T-cell (primary cell): Measurements from ENCODE around the gene NCR3LG1. TPM values are rescaled to one million over a fixed set of nuclear protein-coding genes. Genes with fewer than 3 reads are reported as not detected.

ENCODE experiments used
- ATAC-seq, 4 experiments: fragments of 200-7000 bp in 3 of 4; fragments of 150-1000 bp in 1 of 4; cut with Tn5 transposase; replicated peaks in 1 of 4; 1 replicate in 3 of 4; 2 replicates in 1 of 4; pipeline ENCODE4 v1.10.0; 2021; ENCODE audit warnings: moderate library complexity in 3 of 4, mild to moderate bottlenecking in 2 of 4, moderate number of reproducible peaks in 1 of 4
- CTCF ChIA-PET, 2 donors: fragments of 300-600 bp; sonication (Branson Sonifier 250); formaldehyde crosslinking; loops; one replicate each; lab custom pipeline; 2022; ENCODE audit warnings: antibody characterized with exemption in 2 of 2; lab: Charles Lee
- POLR2A ChIA-PET, 2 donors: fragments of 300-600 bp; sonication (Branson Sonifier 250); formaldehyde crosslinking; loops; one replicate each; lab custom pipeline; 2022; ENCODE audit warnings: antibody characterized with exemption in 2 of 2; lab: Charles Lee
- DNase-seq, 35 experiments: peaks; one replicate each; pipeline versions ENCODE4 v3.0.0 to v3.0.0-alpha.2; 2013 to 2023
- H3K27ac ChIP-seq: one replicate; pipeline ENCODE4 v1.5.1; 2013; ENCODE audit warnings: low read length
- H3K27me3 ChIP-seq, 2 experiments: replicated peaks in 1 of 2; 1 replicate in 1 of 2; 2 replicates in 1 of 2; pipeline versions ENCODE4 v1.6.1 to v1.7.0; 2013; ENCODE audit warnings: low read length in 1 of 2, mixed read lengths in 1 of 2; ENCODE audit not compliant: control insufficient read depth in 2 of 2, insufficient read depth in 2 of 2; ENCODE audit errors: extremely low read depth in 1 of 2
- H3K36me3 ChIP-seq, 2 donors: 1 replicate in 1 of 2; 2 replicates in 1 of 2; pipeline versions ENCODE4 v1.6.1 to v1.7.0; 2013; ENCODE audit warnings: low read length in 1 of 2; ENCODE audit not compliant: control insufficient read depth in 2 of 2, insufficient read depth in 1 of 2; ENCODE audit errors: extremely low read depth in 1 of 2
- H3K4me1 ChIP-seq, 2 experiments: 1 replicate in 1 of 2; 2 replicates in 1 of 2; pipeline versions ENCODE4 v1.6.1 to v1.7.0; 2013; ENCODE audit warnings: low read length in 2 of 2, mixed read lengths in 1 of 2; ENCODE audit not compliant: insufficient read depth in 2 of 2, control insufficient read depth in 1 of 2; ENCODE audit errors: extremely low read depth in 1 of 2
- H3K4me3 ChIP-seq, 2 donors: 1 replicate in 1 of 2; 2 replicates in 1 of 2; pipeline versions ENCODE4 v1.5.1 to v1.7.0; 2013; ENCODE audit warnings: mild to moderate bottlenecking in 2 of 2, low read length in 1 of 2, moderate library complexity in 1 of 2; ENCODE audit not compliant: control insufficient read depth in 1 of 2; ENCODE audit errors: extremely low read depth in 1 of 2
- H3K9me3 ChIP-seq: 2 replicates; pipeline ENCODE4 v1.7.0; 2013
- H3K27ac Mint-ChIP-seq, 2 donors: one replicate each; pipeline ENCODE4 v1.8.0; 2020 to 2021; ENCODE audit warnings: mild to moderate bottlenecking in 2 of 2, mixed read lengths in 2 of 2
- H3K27me3 Mint-ChIP-seq, 2 donors: one replicate each; pipeline ENCODE4 v1.8.0; 2021 to 2022; ENCODE audit warnings: mixed read lengths in 2 of 2
- H3K36me3 Mint-ChIP-seq: one replicate; pipeline ENCODE4 v1.8.0; 2021; ENCODE audit warnings: mixed read lengths
- H3K4me1 Mint-ChIP-seq, 3 donors: one replicate each; pipeline ENCODE4 v1.8.0; 2020 to 2022; ENCODE audit warnings: mixed read lengths in 3 of 3, mild to moderate bottlenecking in 1 of 3
- H3K4me3 Mint-ChIP-seq, 3 donors: one replicate each; pipeline ENCODE4 v1.8.0; 2020 to 2022; ENCODE audit warnings: mild to moderate bottlenecking in 3 of 3, mixed read lengths in 3 of 3, moderate library complexity in 3 of 3
- H3K9me3 Mint-ChIP-seq, 3 donors: one replicate each; pipeline ENCODE4 v1.8.0; 2020 to 2022; ENCODE audit warnings: mixed read lengths in 3 of 3
- WGBS: methylation state at CpG from one replicate; pipeline ENCODE4 v1.1.5; 2013; ENCODE audit warnings: missing lambda C conversion rate; ENCODE audit not compliant: insufficient coverage; 5-methylcytosine and 5-hydroxymethylcytosine counted together
- total RNA-seq, 35 experiments: library from RNA in 6 of 35; stranded (reverse) in 6 of 35; fragments of 120-200 nt in 1 of 35; gene quantifications; one replicate each; pipeline versions ENCODE4 v1.2.1 to v1.2.4 and lab custom pipeline; 2013 to 2026

NCR3LG1 gene
- total RNA-seq, 5 donors from 2014 or later (not counting 1 experiment from before 2014, with no cell fraction given) = 1.8 to 3.6 (median 2.6) TPM

DNA sequence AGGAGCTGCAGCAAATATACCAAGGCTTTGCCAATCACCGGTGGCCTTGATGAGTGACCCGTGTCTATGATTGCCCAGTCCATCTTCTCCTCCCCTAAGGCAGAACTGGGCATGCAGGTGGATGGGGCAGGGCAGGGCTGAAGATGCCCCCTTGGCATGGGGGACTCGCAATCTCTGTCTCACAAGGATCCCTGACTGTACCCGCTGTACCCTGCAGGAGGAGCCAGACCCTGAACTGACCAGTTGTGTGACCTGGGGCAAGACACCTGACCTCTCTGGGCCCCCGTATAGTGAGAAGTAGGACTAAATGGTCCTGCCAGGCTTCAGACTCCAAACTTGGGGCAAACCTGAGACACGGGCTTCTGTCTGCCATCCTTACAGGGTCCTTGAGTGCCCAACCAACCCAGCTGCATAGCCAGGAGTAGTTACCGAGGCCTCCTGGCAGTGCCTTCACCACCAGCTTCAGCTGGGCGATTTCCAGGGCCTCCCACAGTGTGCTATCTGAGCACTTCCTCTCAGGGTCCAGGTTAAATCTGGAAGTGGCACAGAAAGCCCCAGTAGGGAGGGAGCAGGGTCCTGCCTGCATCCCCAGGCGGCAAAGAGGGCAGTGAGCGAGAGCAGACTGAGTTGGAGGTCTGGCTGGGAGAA lies 43.3 kb downstream of the NCR3LG1 start:
- Histone ChIP-seq H3K4me1 (peaks cover 0 to 2% of the 10 kb centered on the region in 2 experiments), H3K36me3 (no peaks in the 10 kb centered on the region), H3K27me3 (peaks cover 0 to 15% of the 10 kb centered on the region in 2 experiments), H3K9me3 (no peaks in the 10 kb centered on the region), H3K4me3 (no peak overlapping the region), H3K27ac (no peak overlapping the region)
- no peaks in the 10 kb centered on the region for H3K9me3 Mint-ChIP-seq
- no peaks in the 10 kb centered on the region for H3K27me3 Mint-ChIP-seq
- no peak overlapping the region for H3K4me3 Mint-ChIP-seq
- DNase-seq (no peak), ATAC-seq (no peak)
- POLR2A ChIA-PET = no interaction called here
- H3K4me1 Mint-ChIP-seq = peaks cover 0 to 4% (median 4%) of the 10 kb centered on the region in 3 donors
- 76% methylated on average over 7 of the region's 10 CpGs for WGBS
- CTCF ChIA-PET = no interaction called here
- H3K36me3 Mint-ChIP-seq = no peaks in the 10 kb centered on the region
- H3K27ac Mint-ChIP-seq = no peak overlapping the region

DNA sequence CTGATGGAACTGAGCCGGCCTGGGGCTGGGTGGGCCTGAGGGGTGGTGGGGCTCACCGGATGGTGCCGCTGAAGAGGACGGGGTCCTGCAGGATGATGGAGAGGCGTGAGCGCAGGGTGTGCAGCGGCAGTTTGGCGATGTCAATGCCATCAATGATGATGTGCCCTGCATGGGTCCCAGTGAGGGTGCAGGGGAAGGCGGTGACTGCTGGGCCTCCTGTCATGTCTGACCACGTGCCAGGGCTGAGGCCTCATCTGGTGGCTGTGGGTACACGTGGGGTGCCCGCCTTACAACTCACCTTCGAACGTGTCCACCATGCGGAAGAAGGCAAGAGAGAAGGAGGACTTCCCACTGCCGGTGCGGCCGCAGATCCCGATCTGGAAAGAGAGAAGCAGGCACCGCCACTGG lies 44.0 kb downstream of the NCR3LG1 start:
- H3K9me3 Mint-ChIP-seq = no peaks in the 10 kb centered on the region
- no peaks in the 10 kb centered on the region for H3K36me3 Mint-ChIP-seq
- Histone ChIP-seq H3K36me3 (no peaks in the 10 kb centered on the region), H3K9me3 (no peaks in the 10 kb centered on the region), H3K27me3 (peaks cover 0 to 18% of the 10 kb centered on the region in 2 experiments), H3K4me1 (no peaks in the 10 kb centered on the region), H3K4me3 (no peak overlapping the region), H3K27ac (no peak overlapping the region)
- H3K4me1 Mint-ChIP-seq = no peaks in the 10 kb centered on the region
- POLR2A ChIA-PET = no interaction called here
- no peak overlapping the region for H3K27ac Mint-ChIP-seq
- H3K27me3 Mint-ChIP-seq = no peaks in the 10 kb centered on the region
- ATAC-seq (no peak), DNase-seq (no peak)
- CTCF ChIA-PET = no interaction called here
- H3K4me3 Mint-ChIP-seq = no peak overlapping the region
- WGBS = 89% methylated on average over 19 of the region's 20 CpGs

DNA sequence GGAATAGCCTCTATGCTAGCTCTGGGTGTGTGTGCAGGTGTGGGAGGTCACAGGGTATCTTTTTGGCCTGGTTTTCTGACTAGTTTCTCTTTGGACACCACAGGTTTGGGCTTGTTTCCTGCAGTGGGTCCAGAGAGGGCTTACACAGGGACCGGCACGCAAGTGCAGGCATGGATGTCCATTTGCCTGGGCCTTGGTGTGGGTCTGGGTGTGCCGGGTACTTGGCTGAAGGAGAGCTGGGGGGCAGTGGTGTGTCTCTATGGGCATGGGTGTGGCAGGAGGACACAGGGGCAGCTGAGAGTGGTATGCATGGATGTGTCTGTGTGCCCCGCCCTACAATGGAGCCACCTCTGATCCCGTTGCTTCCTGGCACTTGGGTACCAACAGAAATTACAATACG lies 44.4 kb downstream of the NCR3LG1 start:
- H3K4me1 Mint-ChIP-seq = no peaks in the 10 kb centered on the region

DNA sequence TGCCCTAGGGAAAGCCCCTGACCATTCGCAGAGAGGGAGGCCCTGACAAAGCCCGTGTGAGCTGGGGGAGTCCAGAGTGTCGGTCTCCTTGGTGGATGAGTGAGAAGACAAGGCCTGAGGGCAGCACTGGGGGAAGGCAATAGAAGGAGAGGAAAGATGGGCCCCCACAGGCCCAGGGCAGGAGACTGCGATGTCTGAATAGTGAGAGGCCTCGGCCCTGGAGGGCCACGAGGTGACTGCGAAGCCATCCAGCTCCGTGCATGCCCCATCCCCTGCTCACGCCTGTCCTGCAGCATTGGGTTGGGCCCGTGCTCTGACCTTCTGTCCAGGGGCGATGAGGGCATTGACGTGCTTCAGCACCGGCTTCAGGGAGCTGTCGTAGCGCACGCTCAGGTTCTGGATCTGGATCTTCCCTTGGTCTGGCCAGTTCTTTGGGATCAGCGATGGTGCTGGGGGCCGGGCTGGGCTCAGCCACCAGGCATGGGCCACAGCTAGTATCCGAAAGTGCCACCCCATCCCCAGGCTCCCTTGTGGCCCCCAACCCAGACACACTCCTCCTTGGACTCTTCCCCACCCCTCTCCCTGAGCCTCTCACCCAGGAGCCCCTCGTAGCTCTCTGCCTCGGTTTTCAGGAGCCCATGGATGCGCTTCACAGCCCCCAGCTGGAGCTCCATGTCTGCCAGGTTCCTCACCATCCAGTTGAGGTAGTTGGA lies 45.2 kb downstream of the NCR3LG1 start:
- Histone ChIP-seq H3K4me1 (no peaks in the 10 kb centered on the region), H3K27me3 (peaks cover 0 to 18% of the 10 kb centered on the region in 2 experiments), H3K27ac (no peak overlapping the region), H3K4me3 (no peak overlapping the region), H3K9me3 (no peaks in the 10 kb centered on the region), H3K36me3 (no peaks in the 10 kb centered on the region)
- ATAC-seq (no peak), DNase-seq (no peak)
- ChIA-PET CTCF (interaction anchor here in 1 of 2 donors (0.7 kb wide), 1 partner anchor 35 kb away, joined by 3 read pairs; no protein-coding TSS in a partner anchor), POLR2A (no interaction called here)
- no peaks in the 10 kb centered on the region for H3K4me1 Mint-ChIP-seq
- no peak overlapping the region for H3K4me3 Mint-ChIP-seq
- WGBS = 84% methylated on average over 16 of the region's 22 CpGs
- H3K9me3 Mint-ChIP-seq = no peaks in the 10 kb centered on the region
- H3K27ac Mint-ChIP-seq = no peak overlapping the region
- no peaks in the 10 kb centered on the region for H3K27me3 Mint-ChIP-seq
- H3K36me3 Mint-ChIP-seq = no peaks in the 10 kb centered on the region

More for the DNA sequence above, 44.4 kb downstream of the NCR3LG1 start:
- ChIA-PET CTCF (no interaction called here), POLR2A (no interaction called here)
- no peak overlapping the region for H3K27ac Mint-ChIP-seq
- Histone ChIP-seq H3K27ac (no peak overlapping the region), H3K4me3 (no peak overlapping the region), H3K36me3 (no peaks in the 10 kb centered on the region), H3K4me1 (no peaks in the 10 kb centered on the region), H3K9me3 (no peaks in the 10 kb centered on the region), H3K27me3 (peaks cover 0 to 18% of the 10 kb centered on the region in 2 experiments)
- no peaks in the 10 kb centered on the region for H3K9me3 Mint-ChIP-seq
- 86% methylated on average over 6 of the region's 6 CpGs for WGBS
- H3K36me3 Mint-ChIP-seq = no peaks in the 10 kb centered on the region
- no peak for ATAC-seq
- H3K4me3 Mint-ChIP-seq = no peak overlapping the region
- no peaks in the 10 kb centered on the region for H3K27me3 Mint-ChIP-seq
- DNase-seq = no peak

DNA sequence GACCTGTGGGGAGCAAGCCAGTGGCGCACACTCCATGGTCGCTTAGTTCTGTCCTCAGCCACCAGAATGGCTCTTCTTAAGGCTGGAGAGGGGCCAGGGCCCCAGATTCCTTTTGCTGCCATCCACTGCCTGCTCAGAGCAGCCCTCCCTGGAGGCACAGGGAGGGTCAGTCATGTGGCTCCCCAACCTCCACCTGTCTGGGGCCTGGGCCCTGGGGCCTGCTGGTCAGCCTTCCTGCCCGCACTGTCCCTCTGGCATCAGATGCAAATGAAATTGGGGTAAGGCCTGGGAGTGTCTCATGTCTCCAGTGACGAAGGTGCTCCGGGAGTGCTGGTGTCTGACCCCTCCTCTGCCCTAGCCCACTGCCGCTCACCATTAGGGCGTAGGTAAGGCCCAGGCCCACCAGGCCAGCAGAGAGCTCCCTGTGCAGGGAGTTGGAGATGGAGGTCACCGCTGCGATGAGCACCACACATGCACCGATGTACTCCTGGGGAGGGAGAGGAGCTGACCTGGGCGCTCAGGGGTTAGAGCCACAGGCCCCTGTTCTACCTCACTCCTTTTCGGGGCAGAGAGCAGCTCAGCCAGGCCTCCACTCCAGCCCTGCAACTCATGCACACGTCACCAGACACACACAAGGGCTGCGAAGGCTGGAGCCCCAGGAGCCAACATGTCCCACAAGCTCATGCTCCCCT lies 45.9 kb downstream of the NCR3LG1 start:
- H3K36me3 Mint-ChIP-seq = no peaks in the 10 kb centered on the region
- Histone ChIP-seq H3K36me3 (no peaks in the 10 kb centered on the region), H3K27ac (no peak overlapping the region), H3K27me3 (peaks cover 0 to 18% of the 10 kb centered on the region in 2 experiments), H3K4me3 (no peak overlapping the region), H3K4me1 (no peaks in the 10 kb centered on the region), H3K9me3 (no peaks in the 10 kb centered on the region)
- no peaks in the 10 kb centered on the region for H3K27me3 Mint-ChIP-seq
- H3K27ac Mint-ChIP-seq = no peak overlapping the region
- no peaks in the 10 kb centered on the region for H3K9me3 Mint-ChIP-seq
- ChIA-PET CTCF (interaction anchor here (0.7 to 0.9 kb wide), 2 partner anchors 9 to 34 kb away, joined by 3 read pairs; partner anchors contain the start of gene KCNJ11 (in 1 of the 2)), POLR2A (no interaction called here)
- no peak for ATAC-seq
- WGBS = 87% methylated on average over 9 of the region's 14 CpGs
- H3K4me1 Mint-ChIP-seq = no peaks in the 10 kb centered on the region
- no peak overlapping the region for H3K4me3 Mint-ChIP-seq
- DNase-seq = no peak

DNA sequence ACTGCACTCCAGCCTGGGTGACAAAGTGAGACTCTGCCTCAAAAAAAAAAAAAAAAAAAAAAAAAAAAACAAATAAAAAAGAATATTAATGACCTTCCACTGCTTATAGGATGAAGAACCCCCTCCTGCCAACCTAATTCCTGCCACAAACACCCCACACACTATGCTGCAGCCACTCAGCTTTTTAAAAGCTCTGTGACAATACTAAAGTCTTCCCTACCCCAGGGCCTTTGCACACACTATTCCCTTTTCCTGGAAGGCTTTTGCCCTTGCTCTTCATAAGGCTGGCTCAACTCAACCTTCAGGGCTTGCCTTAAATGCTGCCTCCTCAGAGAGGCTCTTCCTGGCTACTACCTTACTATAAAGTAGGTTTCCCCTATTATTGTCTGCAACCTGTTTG lies 47.6 kb downstream of the NCR3LG1 start:
- Histone ChIP-seq H3K36me3 (no peaks in the 10 kb centered on the region), H3K27me3 (peaks cover 0 to 13% of the 10 kb centered on the region in 2 experiments), H3K4me1 (no peaks in the 10 kb centered on the region), H3K4me3 (no peak overlapping the region), H3K9me3 (no peaks in the 10 kb centered on the region), H3K27ac (no peak overlapping the region)
- Mint-ChIP-seq H3K4me1 (no peaks in the 10 kb centered on the region), H3K9me3 (no peaks in the 10 kb centered on the region), H3K36me3 (no peaks in the 10 kb centered on the region), H3K27ac (no peak overlapping the region), H3K27me3 (no peaks in the 10 kb centered on the region), H3K4me3 (no peak overlapping the region)
- ATAC-seq (no peak), DNase-seq (no peak)
- CTCF ChIA-PET = interaction anchor here in 1 of 2 donors (0.7 kb wide), 1 partner anchor 202 kb away, joined by 5 read pairs; no protein-coding TSS in a partner anchor
- POLR2A ChIA-PET = no interaction called here
